Measurements from ENCODE around the gene MORN3.
"Not testable (repeated sequence)": the region's sequence is repeated elsewhere in the genome, so short reads cannot be mapped to it uniquely, and the experiment has no call there.

Gene MORN3

DNA sequence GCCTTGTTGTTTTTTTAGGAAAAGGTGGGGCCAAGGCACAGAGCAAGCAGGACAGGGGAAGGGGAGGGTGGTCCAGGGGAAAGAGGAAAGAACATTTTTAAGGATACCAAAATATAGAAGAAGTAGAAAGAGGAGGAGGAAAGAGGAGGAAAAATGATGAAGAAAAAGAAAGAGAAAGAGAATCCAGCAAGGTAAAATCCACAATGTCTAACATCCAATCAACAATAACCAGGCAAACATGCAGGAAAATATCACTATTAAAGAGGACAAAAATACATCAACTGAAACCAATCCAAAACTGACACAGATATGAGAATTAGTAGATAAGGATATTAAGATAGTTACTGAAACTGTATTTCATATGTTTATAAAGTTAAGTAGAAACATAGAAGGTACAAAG lies 36.1 kb upstream of the MORN3 start:
- H3K4me2 ChIP-seq (ENCODE audit: low read length) = no peak overlapping the region
- no peaks in the 10 kb centered on the region for H3K79me2 ChIP-seq (ENCODE audit: low read length)
- no peak for TF ChIP-seq EZH2phosphoT487 (IDR thresholded peaks at IDR 0.05; ENCODE audit: low read depth)
- TF ChIP-seq, protein P1, sequence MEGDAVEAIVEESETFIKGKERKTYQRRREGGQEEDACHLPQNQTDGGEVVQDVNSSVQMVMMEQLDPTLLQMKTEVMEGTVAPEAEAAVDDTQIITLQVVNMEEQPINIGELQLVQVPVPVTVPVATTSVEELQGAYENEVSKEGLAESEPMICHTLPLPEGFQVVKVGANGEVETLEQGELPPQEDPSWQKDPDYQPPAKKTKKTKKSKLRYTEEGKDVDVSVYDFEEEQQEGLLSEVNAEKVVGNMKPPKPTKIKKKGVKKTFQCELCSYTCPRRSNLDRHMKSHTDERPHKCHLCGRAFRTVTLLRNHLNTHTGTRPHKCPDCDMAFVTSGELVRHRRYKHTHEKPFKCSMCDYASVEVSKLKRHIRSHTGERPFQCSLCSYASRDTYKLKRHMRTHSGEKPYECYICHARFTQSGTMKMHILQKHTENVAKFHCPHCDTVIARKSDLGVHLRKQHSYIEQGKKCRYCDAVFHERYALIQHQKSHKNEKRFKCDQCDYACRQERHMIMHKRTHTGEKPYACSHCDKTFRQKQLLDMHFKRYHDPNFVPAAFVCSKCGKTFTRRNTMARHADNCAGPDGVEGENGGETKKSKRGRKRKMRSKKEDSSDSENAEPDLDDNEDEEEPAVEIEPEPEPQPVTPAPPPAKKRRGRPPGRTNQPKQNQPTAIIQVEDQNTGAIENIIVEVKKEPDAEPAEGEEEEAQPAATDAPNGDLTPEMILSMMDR (IDR thresholded peaks at IDR 0.05; ENCODE audit: low read depth, low read length) = no peak
- H3K27ac ChIP-seq (ENCODE audit: low read length) = no peak overlapping the region
- H3K9me3 ChIP-seq (ENCODE audit: insufficient read depth, low read length) = peaks cover 4% of the 10 kb centered on the region; the same call in 1 of the 2 replicates
- H3K36me3 ChIP-seq (replicated peaks; ENCODE audit: low read depth, low read length) = no peaks in the 10 kb centered on the region
- H2AFZ ChIP-seq (ENCODE audit: low read depth, low read length) = no peak overlapping the region
- no peak overlapping the region for H3K9ac ChIP-seq (ENCODE audit: low read length)
- H3K4me3 ChIP-seq (ENCODE audit: low read length) = no peak overlapping the region
- no peaks in the 10 kb centered on the region for H3K27me3 ChIP-seq (ENCODE audit: low read depth, low read length)
- peaks cover 26% of the 10 kb centered on the region for H3K4me1 ChIP-seq (ENCODE audit: low read length)
- H4K20me1 ChIP-seq (ENCODE audit: insufficient read depth, low read length) = no peaks in the 10 kb centered on the region

DNA sequence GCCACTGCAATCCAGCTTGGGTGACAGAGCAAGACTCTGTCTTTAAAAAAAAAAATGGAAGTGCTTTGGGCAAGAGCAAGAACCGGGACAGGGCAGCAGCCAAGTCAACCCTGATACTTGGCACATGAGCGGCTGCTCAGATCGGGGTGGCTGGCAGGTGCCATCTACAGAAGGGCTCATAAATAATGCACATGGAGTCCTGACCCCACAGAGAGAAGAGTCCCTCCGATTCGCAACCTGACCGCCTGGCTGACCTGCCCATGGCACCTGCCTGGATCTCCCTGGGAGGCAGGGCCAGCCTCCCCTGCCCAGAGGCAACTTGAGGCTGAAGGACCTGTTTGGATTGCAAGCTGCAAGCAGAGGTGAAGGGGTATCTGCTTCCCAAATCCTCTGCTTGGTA lies 33.5 kb upstream of the MORN3 start:
- H3K36me3 ChIP-seq (replicated peaks; ENCODE audit: low read depth, low read length) = no peaks in the 10 kb centered on the region
- H3K4me2 ChIP-seq (ENCODE audit: low read length) = no peak overlapping the region
- H3K4me1 ChIP-seq (ENCODE audit: low read length) = peaks cover 4% of the 10 kb centered on the region
- H3K9ac ChIP-seq (ENCODE audit: low read length) = no peak overlapping the region
- TF ChIP-seq EZH2phosphoT487 (IDR thresholded peaks at IDR 0.05; ENCODE audit: low read depth) = no peak
- TF ChIP-seq, protein P1 (IDR thresholded peaks at IDR 0.05; ENCODE audit: low read depth, low read length) = no peak
- no peak overlapping the region for H3K27ac ChIP-seq (ENCODE audit: low read length)
- no peaks in the 10 kb centered on the region for H3K79me2 ChIP-seq (ENCODE audit: low read length)
- H2AFZ ChIP-seq (ENCODE audit: low read depth, low read length) = no peak overlapping the region
- H3K9me3 ChIP-seq (ENCODE audit: insufficient read depth, low read length) = peaks cover 4% of the 10 kb centered on the region; the same call in 1 of the 2 replicates
- no peaks in the 10 kb centered on the region for H4K20me1 ChIP-seq (ENCODE audit: insufficient read depth, low read length)
- no peaks in the 10 kb centered on the region for H3K27me3 ChIP-seq (ENCODE audit: low read depth, low read length)
- no peak overlapping the region for H3K4me3 ChIP-seq (ENCODE audit: low read length)

DNA sequence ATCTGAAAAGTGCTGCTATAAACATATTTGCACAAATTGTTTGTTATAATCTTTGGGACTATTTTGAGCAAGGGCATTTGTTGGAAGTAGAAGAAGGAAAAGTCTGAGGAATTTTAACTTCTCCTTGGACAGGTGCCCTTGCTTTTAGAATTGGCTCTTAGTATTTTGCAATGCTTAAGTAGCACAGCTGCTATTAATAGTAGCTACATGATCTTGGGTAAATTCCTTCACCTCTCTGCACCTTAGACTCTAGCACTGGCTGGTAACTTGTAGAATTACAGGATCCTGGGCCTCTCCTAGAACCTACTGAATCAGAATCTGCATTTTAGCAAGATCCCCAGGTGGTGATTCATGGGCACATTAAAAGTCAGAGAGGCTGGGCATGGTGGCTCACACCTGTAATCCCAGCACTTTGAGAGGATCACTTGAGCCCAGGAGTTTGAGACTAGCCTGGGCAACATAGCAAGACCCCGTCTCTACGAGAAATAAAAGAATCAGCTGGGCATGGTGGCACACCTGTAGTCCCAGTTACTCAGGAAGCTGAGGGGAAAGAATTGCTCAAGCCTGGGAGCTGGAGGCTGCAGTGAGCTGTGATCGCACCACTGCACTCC lies 32.3 kb upstream of the MORN3 start:
- Histone ChIP-seq H2AFZ (ENCODE audit: low read depth, low read length) (no peak overlapping the region), H3K4me3 (ENCODE audit: low read length) (no peak overlapping the region), H3K79me2 (ENCODE audit: low read length) (no peaks in the 10 kb centered on the region), H3K4me2 (ENCODE audit: low read length) (no peak overlapping the region), H3K9ac (ENCODE audit: low read length) (no peak overlapping the region), H3K36me3 (replicated peaks; ENCODE audit: low read depth, low read length) (no peaks in the 10 kb centered on the region), H3K27ac (ENCODE audit: low read length) (no peak overlapping the region), H3K27me3 (ENCODE audit: low read depth, low read length) (no peaks in the 10 kb centered on the region), H3K9me3 (ENCODE audit: insufficient read depth, low read length) (peaks cover 4% of the 10 kb centered on the region; the same call in 1 of the 2 replicates), H4K20me1 (ENCODE audit: insufficient read depth, low read length) (no peaks in the 10 kb centered on the region), H3K4me1 (ENCODE audit: low read length) (no peaks in the 10 kb centered on the region)
- TF ChIP-seq EZH2phosphoT487 (IDR thresholded peaks at IDR 0.05; ENCODE audit: low read depth) = no peak
- TF ChIP-seq, protein P1 (IDR thresholded peaks at IDR 0.05; ENCODE audit: low read depth, low read length) = no peak

DNA sequence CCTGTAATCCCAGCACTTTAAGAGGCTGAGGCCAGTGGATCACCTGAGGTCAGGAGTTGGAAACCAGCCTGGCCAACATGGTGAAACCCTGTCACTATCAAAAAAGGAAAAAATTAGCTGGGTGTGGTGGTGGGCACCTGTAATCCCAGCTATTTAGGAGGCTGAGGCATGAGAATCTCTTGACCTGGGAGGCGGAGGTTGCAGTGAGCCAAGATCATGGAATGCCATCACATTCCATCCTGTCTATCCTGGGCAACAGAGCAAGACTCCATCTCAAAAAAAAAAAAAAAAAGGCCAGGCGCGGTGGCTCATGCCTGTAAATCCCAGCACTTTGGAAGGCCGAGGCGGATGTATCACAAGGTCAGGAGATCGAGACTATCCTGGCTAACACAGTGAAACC lies 28.4 kb upstream of the MORN3 start:
- not testable (repeated sequence) for H3K79me2 ChIP-seq (ENCODE audit: low read length); H3K9ac ChIP-seq (ENCODE audit: low read length); H3K4me3 ChIP-seq (ENCODE audit: low read length); H2AFZ ChIP-seq (ENCODE audit: low read depth, low read length); H3K27me3 ChIP-seq (ENCODE audit: low read depth, low read length); H3K4me2 ChIP-seq (ENCODE audit: low read length); H3K36me3 ChIP-seq (replicated peaks; ENCODE audit: low read depth, low read length); H3K9me3 ChIP-seq (ENCODE audit: insufficient read depth, low read length); H3K4me1 ChIP-seq (ENCODE audit: low read length); H3K27ac ChIP-seq (ENCODE audit: low read length); H4K20me1 ChIP-seq (ENCODE audit: insufficient read depth, low read length)

Data from OCI-LY3 (cell line).